K562 (cell line): ENCODE results near the gene GPR107. TPM values are rescaled to one million over a fixed set of nuclear protein-coding genes. Genes with fewer than 3 reads are reported as not detected.

ENCODE experiments used
- FOXJ3 ChIP-seq: sonication (generic); formaldehyde crosslinking; IDR thresholded peaks from 2 replicates; pipeline ENCODE4 v1.4.0; 2020; ENCODE audit warnings: mild to moderate bottlenecking, missing genetic modification reagents
- HMGN3 ChIP-seq: IDR thresholded peaks from 2 replicates; pipeline ENCODE4 v1.6.1; 2011; ENCODE audit warnings: borderline replicate concordance, low read depth, mild to moderate bottlenecking, mixed read lengths, low read length; ENCODE audit not compliant: insufficient read length; ENCODE audit errors: extremely low read depth
- NRF1 ChIP-seq, 2 experiments: fragments of 450-650 bp; IDR thresholded peaks in 1 of 2; conservative IDR thresholded peaks in 1 of 2; 2 replicates each; pipeline ENCODE4 v1.6.1; 2014; ENCODE audit warnings: mild to moderate bottlenecking in 2 of 2
- POLR2G ChIP-seq: fragments of 200-400 bp; formaldehyde crosslinking; IDR thresholded peaks from 2 replicates; pipeline ENCODE4 v1.6.1; 2017; ENCODE audit warnings: low read depth, mild to moderate bottlenecking, antibody characterized with exemption, low read length, moderate library complexity
- THRAP3 ChIP-seq: fragments of 450-650 bp; IDR thresholded peaks from 2 replicates; pipeline ENCODE4 v1.6.1; 2016; ENCODE audit warnings: mild to moderate bottlenecking, inconsistent platforms, borderline replicate concordance
- U2AF1 ChIP-seq: fragments of 200-400 bp; formaldehyde crosslinking; optimal IDR thresholded peaks from 2 replicates; pipeline ENCODE3; 2017; ENCODE audit warnings: mild to moderate bottlenecking, low read depth, low read length, moderate library complexity
- ZNF431 ChIP-seq: sonication (generic); formaldehyde crosslinking; IDR thresholded peaks from 2 replicates; pipeline ENCODE4 v1.8.0; 2022; ENCODE audit warnings: mild to moderate bottlenecking, missing genetic modification reagents
- ZNF583 ChIP-seq: fragments of 250-450 bp; sonication (Bioruptor Pico); IDR thresholded peaks from 2 replicates; pipeline ENCODE4 v1.4.0; 2020
- polyA plus RNA-seq, 8 experiments: library from polyadenylated mRNA; depleted of rRNA in 4 of 8; stranded (reverse) in 5 of 8; unstranded in 3 of 8; fragments of >200 nt; fragmentation: Nextera tagmentation in 2 of 8; fragmentation: Illumina TruSeq in 1 of 8; extraction: Ambion mirVana in 2 of 8; extraction: Trizol in 1 of 8; gene quantifications; 2 replicates each; pipeline versions ENCODE4 v1.2.1 to v1.2.3, GENCODE V29; 2011 to 2014; ENCODE audit warnings: inconsistent platforms in 1 of 8, missing spikeins in 1 of 8
- total RNA-seq, 7 experiments: library from RNA; depleted of rRNA in 6 of 7; stranded (reverse); fragments of >200 nt in 6 of 7; fragmentation: Illumina TruSeq in 2 of 7; extraction: Trizol in 2 of 7; gene quantifications; 2 replicates each; pipeline versions ENCODE4 v1.2.1 to v1.2.3, GENCODE V29; 2011 to 2021; ENCODE audit warnings: low replicate concordance in 1 of 7
- TF ChIP-seq, protein P1 (sequence below): fragments of 450-650 bp; IDR thresholded peaks from 2 replicates; pipeline ENCODE4 v1.6.1; 2016; ENCODE audit warnings: mild to moderate bottlenecking, moderate library complexity
- TF ChIP-seq, protein P2 (sequence below): IDR thresholded peaks from 2 replicates; pipeline ENCODE4 v1.6.1; 2011; ENCODE audit warnings: borderline replicate concordance, low read depth, mild to moderate bottlenecking, moderate library complexity, low read length; ENCODE audit not compliant: insufficient read depth, poor library complexity, severe bottlenecking

Gene GPR107
- total and polyA plus RNA-seq, 9 of the 15 experiments (the other 6 are each of a cell fraction or from before 2014, with no cell fraction given) = 3.2 to 34.6 (median 14.4) TPM

DNA sequence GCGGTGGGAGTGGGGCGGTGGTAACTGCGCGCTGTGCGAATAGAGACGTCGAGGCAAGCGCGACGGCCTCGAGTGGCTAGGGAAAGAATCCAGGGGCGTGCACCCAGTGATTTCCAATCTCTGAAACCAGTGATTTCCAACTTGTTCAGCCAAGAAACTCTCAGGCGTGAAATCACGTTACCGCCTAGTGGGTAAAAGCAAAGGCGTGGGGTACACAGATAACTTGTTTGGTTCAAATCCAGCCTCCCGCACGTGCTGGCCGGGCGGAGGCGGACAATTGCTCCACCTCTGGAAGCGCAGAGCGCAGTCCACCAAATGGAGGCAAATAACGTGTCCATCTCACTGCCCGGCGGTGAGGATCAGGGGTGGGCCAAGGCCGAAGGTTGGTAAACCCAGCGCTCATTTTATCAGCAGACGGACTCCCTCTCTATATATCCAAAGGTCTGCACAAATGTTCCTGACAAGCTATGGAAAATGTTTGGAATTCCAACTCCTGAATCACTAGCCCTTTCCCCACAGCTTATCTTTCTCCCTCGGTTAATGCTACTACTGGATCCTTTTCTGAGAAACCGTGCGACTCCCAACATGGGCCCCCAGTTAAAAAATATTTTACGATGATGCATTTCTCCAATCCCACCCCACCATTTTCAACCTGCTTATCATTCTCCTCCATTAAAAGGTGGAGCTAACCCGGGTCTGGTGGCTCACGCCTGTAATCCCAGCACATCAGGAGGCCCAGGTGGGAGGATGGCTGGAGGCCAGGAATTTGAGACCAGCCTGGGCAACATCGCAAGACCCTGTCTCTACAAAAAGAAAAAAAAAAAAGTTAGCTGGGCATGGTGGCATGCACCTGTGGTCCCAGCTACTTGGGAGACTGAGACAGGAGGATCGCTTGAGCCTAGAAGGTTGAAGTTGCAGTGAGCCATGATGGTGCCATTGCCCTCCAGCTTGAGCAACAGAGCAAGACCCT is 9.8 kb upstream of the GPR107 start (continued):
- TF ChIP-seq, protein P1, sequence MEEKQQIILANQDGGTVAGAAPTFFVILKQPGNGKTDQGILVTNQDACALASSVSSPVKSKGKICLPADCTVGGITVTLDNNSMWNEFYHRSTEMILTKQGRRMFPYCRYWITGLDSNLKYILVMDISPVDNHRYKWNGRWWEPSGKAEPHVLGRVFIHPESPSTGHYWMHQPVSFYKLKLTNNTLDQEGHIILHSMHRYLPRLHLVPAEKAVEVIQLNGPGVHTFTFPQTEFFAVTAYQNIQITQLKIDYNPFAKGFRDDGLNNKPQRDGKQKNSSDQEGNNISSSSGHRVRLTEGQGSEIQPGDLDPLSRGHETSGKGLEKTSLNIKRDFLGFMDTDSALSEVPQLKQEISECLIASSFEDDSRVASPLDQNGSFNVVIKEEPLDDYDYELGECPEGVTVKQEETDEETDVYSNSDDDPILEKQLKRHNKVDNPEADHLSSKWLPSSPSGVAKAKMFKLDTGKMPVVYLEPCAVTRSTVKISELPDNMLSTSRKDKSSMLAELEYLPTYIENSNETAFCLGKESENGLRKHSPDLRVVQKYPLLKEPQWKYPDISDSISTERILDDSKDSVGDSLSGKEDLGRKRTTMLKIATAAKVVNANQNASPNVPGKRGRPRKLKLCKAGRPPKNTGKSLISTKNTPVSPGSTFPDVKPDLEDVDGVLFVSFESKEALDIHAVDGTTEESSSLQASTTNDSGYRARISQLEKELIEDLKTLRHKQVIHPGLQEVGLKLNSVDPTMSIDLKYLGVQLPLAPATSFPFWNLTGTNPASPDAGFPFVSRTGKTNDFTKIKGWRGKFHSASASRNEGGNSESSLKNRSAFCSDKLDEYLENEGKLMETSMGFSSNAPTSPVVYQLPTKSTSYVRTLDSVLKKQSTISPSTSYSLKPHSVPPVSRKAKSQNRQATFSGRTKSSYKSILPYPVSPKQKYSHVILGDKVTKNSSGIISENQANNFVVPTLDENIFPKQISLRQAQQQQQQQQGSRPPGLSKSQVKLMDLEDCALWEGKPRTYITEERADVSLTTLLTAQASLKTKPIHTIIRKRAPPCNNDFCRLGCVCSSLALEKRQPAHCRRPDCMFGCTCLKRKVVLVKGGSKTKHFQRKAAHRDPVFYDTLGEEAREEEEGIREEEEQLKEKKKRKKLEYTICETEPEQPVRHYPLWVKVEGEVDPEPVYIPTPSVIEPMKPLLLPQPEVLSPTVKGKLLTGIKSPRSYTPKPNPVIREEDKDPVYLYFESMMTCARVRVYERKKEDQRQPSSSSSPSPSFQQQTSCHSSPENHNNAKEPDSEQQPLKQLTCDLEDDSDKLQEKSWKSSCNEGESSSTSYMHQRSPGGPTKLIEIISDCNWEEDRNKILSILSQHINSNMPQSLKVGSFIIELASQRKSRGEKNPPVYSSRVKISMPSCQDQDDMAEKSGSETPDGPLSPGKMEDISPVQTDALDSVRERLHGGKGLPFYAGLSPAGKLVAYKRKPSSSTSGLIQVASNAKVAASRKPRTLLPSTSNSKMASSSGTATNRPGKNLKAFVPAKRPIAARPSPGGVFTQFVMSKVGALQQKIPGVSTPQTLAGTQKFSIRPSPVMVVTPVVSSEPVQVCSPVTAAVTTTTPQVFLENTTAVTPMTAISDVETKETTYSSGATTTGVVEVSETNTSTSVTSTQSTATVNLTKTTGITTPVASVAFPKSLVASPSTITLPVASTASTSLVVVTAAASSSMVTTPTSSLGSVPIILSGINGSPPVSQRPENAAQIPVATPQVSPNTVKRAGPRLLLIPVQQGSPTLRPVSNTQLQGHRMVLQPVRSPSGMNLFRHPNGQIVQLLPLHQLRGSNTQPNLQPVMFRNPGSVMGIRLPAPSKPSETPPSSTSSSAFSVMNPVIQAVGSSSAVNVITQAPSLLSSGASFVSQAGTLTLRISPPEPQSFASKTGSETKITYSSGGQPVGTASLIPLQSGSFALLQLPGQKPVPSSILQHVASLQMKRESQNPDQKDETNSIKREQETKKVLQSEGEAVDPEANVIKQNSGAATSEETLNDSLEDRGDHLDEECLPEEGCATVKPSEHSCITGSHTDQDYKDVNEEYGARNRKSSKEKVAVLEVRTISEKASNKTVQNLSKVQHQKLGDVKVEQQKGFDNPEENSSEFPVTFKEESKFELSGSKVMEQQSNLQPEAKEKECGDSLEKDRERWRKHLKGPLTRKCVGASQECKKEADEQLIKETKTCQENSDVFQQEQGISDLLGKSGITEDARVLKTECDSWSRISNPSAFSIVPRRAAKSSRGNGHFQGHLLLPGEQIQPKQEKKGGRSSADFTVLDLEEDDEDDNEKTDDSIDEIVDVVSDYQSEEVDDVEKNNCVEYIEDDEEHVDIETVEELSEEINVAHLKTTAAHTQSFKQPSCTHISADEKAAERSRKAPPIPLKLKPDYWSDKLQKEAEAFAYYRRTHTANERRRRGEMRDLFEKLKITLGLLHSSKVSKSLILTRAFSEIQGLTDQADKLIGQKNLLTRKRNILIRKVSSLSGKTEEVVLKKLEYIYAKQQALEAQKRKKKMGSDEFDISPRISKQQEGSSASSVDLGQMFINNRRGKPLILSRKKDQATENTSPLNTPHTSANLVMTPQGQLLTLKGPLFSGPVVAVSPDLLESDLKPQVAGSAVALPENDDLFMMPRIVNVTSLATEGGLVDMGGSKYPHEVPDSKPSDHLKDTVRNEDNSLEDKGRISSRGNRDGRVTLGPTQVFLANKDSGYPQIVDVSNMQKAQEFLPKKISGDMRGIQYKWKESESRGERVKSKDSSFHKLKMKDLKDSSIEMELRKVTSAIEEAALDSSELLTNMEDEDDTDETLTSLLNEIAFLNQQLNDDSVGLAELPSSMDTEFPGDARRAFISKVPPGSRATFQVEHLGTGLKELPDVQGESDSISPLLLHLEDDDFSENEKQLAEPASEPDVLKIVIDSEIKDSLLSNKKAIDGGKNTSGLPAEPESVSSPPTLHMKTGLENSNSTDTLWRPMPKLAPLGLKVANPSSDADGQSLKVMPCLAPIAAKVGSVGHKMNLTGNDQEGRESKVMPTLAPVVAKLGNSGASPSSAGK = peak; percentile 95
- no peak for TF ChIP-seq POLR2G
- TF ChIP-seq THRAP3 = no peak
- peak in 1 of 2 experiments; percentile 36; a peak in 1 of 4 replicates for TF ChIP-seq NRF1 (conservative IDR thresholded peaks at IDR 0.05 in 1 of 2, IDR thresholded peaks at IDR 0.05 in 1 of 2)
- peak; percentile 30 for TF ChIP-seq HMGN3
- TF ChIP-seq, protein P2, sequence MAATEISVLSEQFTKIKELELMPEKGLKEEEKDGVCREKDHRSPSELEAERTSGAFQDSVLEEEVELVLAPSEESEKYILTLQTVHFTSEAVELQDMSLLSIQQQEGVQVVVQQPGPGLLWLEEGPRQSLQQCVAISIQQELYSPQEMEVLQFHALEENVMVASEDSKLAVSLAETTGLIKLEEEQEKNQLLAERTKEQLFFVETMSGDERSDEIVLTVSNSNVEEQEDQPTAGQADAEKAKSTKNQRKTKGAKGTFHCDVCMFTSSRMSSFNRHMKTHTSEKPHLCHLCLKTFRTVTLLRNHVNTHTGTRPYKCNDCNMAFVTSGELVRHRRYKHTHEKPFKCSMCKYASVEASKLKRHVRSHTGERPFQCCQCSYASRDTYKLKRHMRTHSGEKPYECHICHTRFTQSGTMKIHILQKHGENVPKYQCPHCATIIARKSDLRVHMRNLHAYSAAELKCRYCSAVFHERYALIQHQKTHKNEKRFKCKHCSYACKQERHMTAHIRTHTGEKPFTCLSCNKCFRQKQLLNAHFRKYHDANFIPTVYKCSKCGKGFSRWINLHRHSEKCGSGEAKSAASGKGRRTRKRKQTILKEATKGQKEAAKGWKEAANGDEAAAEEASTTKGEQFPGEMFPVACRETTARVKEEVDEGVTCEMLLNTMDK = no peak
- TF ChIP-seq ZNF583 = no peak
- peak; percentile 73; the same call in 1 of the 2 replicates for TF ChIP-seq ZNF431 (CRISPR knock-in tag)
- no peak for TF ChIP-seq U2AF1
- no peak for TF ChIP-seq FOXJ3 (CRISPR knock-in tag)
